ENCODE results near the gene MED20. TPM values are rescaled to one million over a fixed set of nuclear protein-coding genes. Genes with fewer than 3 reads are reported as not detected.

The MED20 gene
- total RNA-seq, 2 experiments from 2014 or later: 21.4 to 21.9 TPM

GRCh38 chr6:41895300-41896233 is 25.4 kb downstream of the MED20 start, which contains the start of gene USP49:
TSS of gene USP49 (minus strand) at chr6:41895375. CDS start at chr6:41806983, 88,392 bp downstream.
- ChIA-PET CTCF (interaction anchor here (0.6 to 2.1 kb wide), 8 partner anchors 25 to 156 kb away, joined by 3 to 17 read pairs (median 6); partner anchors contain the start of genes BYSL, MED20, TAF8 and TOMM6), POLR2A (interaction anchor here (0.5 to 3.5 kb wide), 13 partner anchors 10 to 155 kb away, joined by 3 to 26 read pairs (median 5); partner anchors contain the start of genes BYSL, MED20 and TAF8)
- Mint-ChIP-seq H3K4me3 (no peak within 1 kb of the TSS), H3K4me1 (peaks cover 15% of the 10 kb centered on the region), H3K27me3 (no peaks in the 10 kb centered on the region), H3K36me3 (ENCODE audit: low read depth) (no peaks in the 10 kb centered on the region), H3K9me3 (no peaks in the 10 kb centered on the region), H3K27ac (peak within 1 kb of the TSS; percentile 66)
- peak; percentile 91 for DNase-seq

- Mint-ChIP-seq H3K27ac (peak overlapping the region; percentile 66), H3K4me3 (no peak overlapping the region), H3K9me3 (no peaks in the 10 kb centered on the region), H3K27me3 (no peaks in the 10 kb centered on the region), H3K4me1 (peaks cover 15% of the 10 kb centered on the region), H3K36me3 (ENCODE audit: low read depth) (no peaks in the 10 kb centered on the region)
- CTCF ChIA-PET: interaction anchor here (0.6 to 2.1 kb wide), 6 partner anchors 26 to 156 kb away, joined by 3 to 17 read pairs (median 6); partner anchors contain the start of genes BYSL, MED20 and TOMM6
- no peak for DNase-seq
- POLR2A ChIA-PET: interaction anchor here (0.8 to 3.5 kb wide), 13 partner anchors 15 to 155 kb away, joined by 3 to 26 read pairs (median 5); partner anchors contain the start of genes BYSL, MED20, TAF8 and TOMM6
These were observed 26.3 kb downstream of the MED20 start for GRCh38 chr6:41894366-41895299.

- H3K4me1 Mint-ChIP-seq: peaks cover 15% of the 10 kb centered on the region
- H3K27me3 Mint-ChIP-seq: no peaks in the 10 kb centered on the region
- ChIA-PET POLR2A (interaction anchor here (0.6 to 2.3 kb wide), 4 partner anchors 36 to 158 kb away, joined by 3 to 8 read pairs (median 4); partner anchors contain the start of genes TAF8 and TOMM6), CTCF (interaction anchor here (0.8 to 1.7 kb wide), 7 partner anchors 12 to 152 kb away, joined by 3 to 5 read pairs (median 4); partner anchors contain the start of genes BYSL, MED20 and TOMM6)
- no peak for DNase-seq
- no peak overlapping the region for H3K4me3 Mint-ChIP-seq
- no peaks in the 10 kb centered on the region for H3K9me3 Mint-ChIP-seq
- H3K36me3 Mint-ChIP-seq (ENCODE audit: low read depth): no peaks in the 10 kb centered on the region
- H3K27ac Mint-ChIP-seq: no peak overlapping the region
These were observed 27.9 kb downstream of the MED20 start for GRCh38 chr6:41892921-41893564.

GRCh38 chr6:41887331-41887751 is 33.6 kb downstream of the MED20 start:
- Mint-ChIP-seq H3K27me3 (no peaks in the 10 kb centered on the region), H3K27ac (no peak overlapping the region), H3K4me1 (peaks cover under 1% of the 10 kb centered on the region), H3K4me3 (no peak overlapping the region), H3K9me3 (no peaks in the 10 kb centered on the region), H3K36me3 (ENCODE audit: low read depth) (no peaks in the 10 kb centered on the region)
- no peak for DNase-seq
- ChIA-PET POLR2A (interaction anchor here (1.6 kb wide), 1 partner anchor 100 kb away, joined by 4 read pairs; the partner anchor contains the start of gene TOMM6), CTCF (interaction anchor here (1.0 to 1.9 kb wide), 2 partner anchors 10 to 156 kb away, joined by 3 to 7 read pairs; no protein-coding TSS in a partner anchor)

GRCh38 chr6:41885930-41886329 is 35.0 kb downstream of the MED20 start:
- no peaks in the 10 kb centered on the region for H3K9me3 Mint-ChIP-seq
- ChIA-PET POLR2A (no interaction called here), CTCF (interaction anchor here (0.6 to 1.9 kb wide), 2 partner anchors 16 to 158 kb away, joined by 3 to 7 read pairs; no protein-coding TSS in a partner anchor)
- no peaks in the 10 kb centered on the region for H3K36me3 Mint-ChIP-seq (ENCODE audit: low read depth)
- H3K4me3 Mint-ChIP-seq: no peak overlapping the region
- DNase-seq: no peak
- no peaks in the 10 kb centered on the region for H3K4me1 Mint-ChIP-seq
- no peaks in the 10 kb centered on the region for H3K27me3 Mint-ChIP-seq
- no peak overlapping the region for H3K27ac Mint-ChIP-seq

- no peaks in the 10 kb centered on the region for H3K4me1 Mint-ChIP-seq
- ChIA-PET POLR2A (no interaction called here), CTCF (no interaction called here)
- H3K36me3 Mint-ChIP-seq (ENCODE audit: low read depth): no peaks in the 10 kb centered on the region
- no peaks in the 10 kb centered on the region for H3K27me3 Mint-ChIP-seq
- H3K4me3 Mint-ChIP-seq: no peak overlapping the region
- H3K27ac Mint-ChIP-seq: no peak overlapping the region
- no peaks in the 10 kb centered on the region for H3K9me3 Mint-ChIP-seq
- DNase-seq: no peak
These were observed 36.0 kb downstream of the MED20 start for GRCh38 chr6:41884957-41885356.

- ChIA-PET POLR2A (no interaction called here), CTCF (interaction anchor here (0.9 to 1.0 kb wide), 2 partner anchors 11 to 20 kb away, joined by 3 read pairs; no protein-coding TSS in a partner anchor)
- Mint-ChIP-seq H3K4me3 (no peak overlapping the region), H3K4me1 (no peaks in the 10 kb centered on the region), H3K36me3 (ENCODE audit: low read depth) (no peaks in the 10 kb centered on the region), H3K27me3 (no peaks in the 10 kb centered on the region), H3K27ac (no peak overlapping the region), H3K9me3 (no peaks in the 10 kb centered on the region)
- no peak for DNase-seq
These were observed 39.4 kb downstream of the MED20 start for GRCh38 chr6:41881506-41881905.

- no peak overlapping the region for H3K4me3 Mint-ChIP-seq
- ChIA-PET CTCF (no interaction called here), POLR2A (interaction anchor here (1.3 kb wide), 1 partner anchor 17 kb away, joined by 5 read pairs; the partner anchor contains the start of gene USP49)
- no peak for DNase-seq
- no peaks in the 10 kb centered on the region for H3K4me1 Mint-ChIP-seq
- H3K27ac Mint-ChIP-seq: no peak overlapping the region
- H3K36me3 Mint-ChIP-seq (ENCODE audit: low read depth): no peaks in the 10 kb centered on the region
- no peaks in the 10 kb centered on the region for H3K27me3 Mint-ChIP-seq
- H3K9me3 Mint-ChIP-seq: no peaks in the 10 kb centered on the region
These were observed 42.0 kb downstream of the MED20 start for GRCh38 chr6:41878961-41879405.

GRCh38 chr6:41878246-41878645 is 42.7 kb downstream of the MED20 start:
- no peaks in the 10 kb centered on the region for H3K36me3 Mint-ChIP-seq (ENCODE audit: low read depth)

GRCh38 chr6:41877051-41877680 is 43.8 kb downstream of the MED20 start:
- H3K9me3 Mint-ChIP-seq: no peaks in the 10 kb centered on the region

More at GRCh38 chr6:41878246-41878645, 42.7 kb downstream of the MED20 start:
- no peaks in the 10 kb centered on the region for H3K27me3 Mint-ChIP-seq
- no peak overlapping the region for H3K4me3 Mint-ChIP-seq
- CTCF ChIA-PET: interaction anchor here (0.9 to 1.4 kb wide), 2 partner anchors 9 to 90 kb away, joined by 3 to 4 read pairs; no protein-coding TSS in a partner anchor
- no peak for DNase-seq
- no peaks in the 10 kb centered on the region for H3K4me1 Mint-ChIP-seq
- POLR2A ChIA-PET: no interaction called here
- no peak overlapping the region for H3K27ac Mint-ChIP-seq
- no peaks in the 10 kb centered on the region for H3K9me3 Mint-ChIP-seq

GRCh38 chr6:41874741-41875140 is 46.2 kb downstream of the MED20 start:
- no peak for DNase-seq
- Mint-ChIP-seq H3K27me3 (no peaks in the 10 kb centered on the region), H3K4me1 (no peaks in the 10 kb centered on the region), H3K4me3 (no peak overlapping the region), H3K27ac (no peak overlapping the region), H3K36me3 (ENCODE audit: low read depth) (no peaks in the 10 kb centered on the region), H3K9me3 (no peaks in the 10 kb centered on the region)
- CTCF ChIA-PET: interaction anchor here (1.3 to 1.6 kb wide), 2 partner anchors 32 to 169 kb away, joined by 3 to 4 read pairs; no protein-coding TSS in a partner anchor
- POLR2A ChIA-PET: no interaction called here

More at GRCh38 chr6:41877051-41877680, 43.8 kb downstream of the MED20 start:
- ChIA-PET CTCF (interaction anchor here (1.4 kb wide), 1 partner anchor 10 kb away, joined by 3 read pairs; no protein-coding TSS in a partner anchor), POLR2A (no interaction called here)
- Mint-ChIP-seq H3K4me3 (no peak overlapping the region), H3K27ac (no peak overlapping the region), H3K4me1 (no peaks in the 10 kb centered on the region), H3K27me3 (no peaks in the 10 kb centered on the region), H3K36me3 (ENCODE audit: low read depth) (no peaks in the 10 kb centered on the region)
- DNase-seq: no peak

All from activated CD4-positive, alpha-beta memory T cell treated with anti-CD3 and anti-CD28 coated beads, Interleukin-2, amount 10 ng/mL, durations not matched to agents 7 days and 5 days (primary cell).